Measurements from ENCODE around the gene ATG2A. TPM values are rescaled to one million over a fixed set of nuclear protein-coding genes. Genes with fewer than 3 reads are reported as not detected.

ATG2A gene
- total RNA-seq, 1 donor from 2014 or later = 28.7 TPM

DNA sequence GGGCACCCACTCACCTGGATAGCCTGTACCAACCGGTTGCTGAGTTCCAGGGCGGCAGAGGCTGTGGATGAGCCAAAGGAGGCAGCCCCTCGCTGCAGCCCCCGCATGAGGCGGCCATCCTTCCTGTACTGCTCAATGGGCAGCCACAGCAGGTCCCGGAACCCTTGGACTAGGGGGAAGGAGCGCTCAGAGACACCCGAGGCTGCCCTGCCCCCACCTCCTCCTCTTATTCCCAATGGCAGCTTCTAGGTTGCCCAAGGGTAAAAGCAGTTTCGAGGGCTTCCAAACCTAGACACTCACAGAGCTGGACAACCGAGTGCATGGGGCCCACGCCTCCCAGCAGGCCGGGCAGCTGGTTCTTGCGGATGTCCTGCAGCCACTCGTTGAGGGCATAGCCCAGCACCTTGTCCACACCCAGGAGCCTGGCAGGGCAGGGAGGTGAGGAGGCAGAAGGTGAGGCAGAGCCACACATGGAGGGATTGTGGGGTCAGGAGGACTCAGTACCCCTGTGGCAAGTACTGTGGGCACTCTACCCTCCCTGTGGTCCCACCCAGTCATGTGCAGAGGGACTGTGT, 20.5 kb downstream of the ATG2A start:
- peaks cover 1% of the 10 kb centered on the region for H3K4me1 Mint-ChIP-seq (ENCODE audit: unreplicated experiment)
- peaks cover 18% of the 10 kb centered on the region for H3K36me3 Mint-ChIP-seq (ENCODE audit: unreplicated experiment)
- H3K4me3 Mint-ChIP-seq (ENCODE audit: unreplicated experiment) = no peak overlapping the region
- no peaks in the 10 kb centered on the region for H3K9me3 Mint-ChIP-seq (ENCODE audit: unreplicated experiment)
- no peak overlapping the region for H3K27ac Mint-ChIP-seq (ENCODE audit: unreplicated experiment)
- DNase-seq (ENCODE audit: extremely low spot score, unreplicated experiment) = no peak
- TF ChIP-seq CTCF (IDR thresholded peaks at IDR 0.05) = no peak
- no peaks in the 10 kb centered on the region for H3K27me3 Mint-ChIP-seq (ENCODE audit: unreplicated experiment)

- H3K9me3 Mint-ChIP-seq (ENCODE audit: unreplicated experiment) = no peaks in the 10 kb centered on the region
- no peak for DNase-seq (ENCODE audit: extremely low spot score, unreplicated experiment)
- H3K27ac Mint-ChIP-seq (ENCODE audit: unreplicated experiment) = no peak overlapping the region
- H3K4me3 Mint-ChIP-seq (ENCODE audit: unreplicated experiment) = no peak overlapping the region
- H3K36me3 Mint-ChIP-seq (ENCODE audit: unreplicated experiment) = peaks cover 11% of the 10 kb centered on the region
- no peaks in the 10 kb centered on the region for H3K27me3 Mint-ChIP-seq (ENCODE audit: unreplicated experiment)
- H3K4me1 Mint-ChIP-seq (ENCODE audit: unreplicated experiment) = peaks cover 1% of the 10 kb centered on the region
- TF ChIP-seq CTCF (IDR thresholded peaks at IDR 0.05) = no peak
These were observed 22.1 kb downstream of the ATG2A start for GRCh38 chr11:64894812-64895452.

DNA sequence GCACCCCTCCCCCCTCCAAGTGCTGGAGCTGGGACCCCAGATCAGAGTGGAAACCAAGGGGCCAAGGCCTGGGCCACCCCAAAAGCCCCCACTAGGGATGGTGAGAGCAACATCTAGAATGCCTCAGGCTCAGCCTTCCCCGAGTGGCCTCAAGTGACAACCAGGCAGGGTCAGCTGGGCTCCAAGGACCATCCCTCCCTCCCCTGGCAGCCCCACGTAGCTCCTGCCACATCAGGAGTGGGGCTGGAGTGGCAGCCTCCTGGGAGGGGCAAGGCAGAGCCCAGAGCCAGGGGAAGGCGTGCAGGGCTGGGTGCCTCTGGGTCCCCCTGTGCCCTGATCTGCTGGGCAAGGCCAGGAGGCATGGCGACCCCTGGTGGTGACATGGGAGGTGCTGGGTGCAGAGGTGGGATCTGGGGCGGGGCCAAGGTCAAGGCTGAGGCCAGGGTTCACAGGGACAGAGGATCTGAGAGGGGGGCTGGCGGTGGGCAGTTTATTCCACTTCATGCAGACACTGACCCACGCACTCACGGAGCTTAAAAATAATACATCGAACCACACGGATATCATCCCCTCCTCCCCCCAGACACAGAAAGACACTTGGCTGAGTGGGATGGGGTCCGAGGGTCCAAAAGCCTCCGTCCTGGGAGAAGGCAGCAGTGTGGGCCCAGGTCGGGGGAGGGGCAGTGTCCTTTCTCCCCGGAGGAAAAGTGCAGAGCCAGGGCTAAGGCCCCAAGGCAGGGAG, 22.8 kb downstream of the ATG2A start:
- no peaks in the 10 kb centered on the region for H3K9me3 Mint-ChIP-seq (ENCODE audit: unreplicated experiment)

GRCh38 chr11:64893194-64894069, 23.6 kb downstream of the ATG2A start:
- H3K4me1 Mint-ChIP-seq (ENCODE audit: unreplicated experiment) = peaks cover 1% of the 10 kb centered on the region
- TF ChIP-seq CTCF (IDR thresholded peaks at IDR 0.05) = no peak
- H3K27me3 Mint-ChIP-seq (ENCODE audit: unreplicated experiment) = no peaks in the 10 kb centered on the region
- no peak for DNase-seq (ENCODE audit: extremely low spot score, unreplicated experiment)
- H3K4me3 Mint-ChIP-seq (ENCODE audit: unreplicated experiment) = no peak overlapping the region
- H3K9me3 Mint-ChIP-seq (ENCODE audit: unreplicated experiment) = no peaks in the 10 kb centered on the region
- no peak overlapping the region for H3K27ac Mint-ChIP-seq (ENCODE audit: unreplicated experiment)
- peaks cover 2% of the 10 kb centered on the region for H3K36me3 Mint-ChIP-seq (ENCODE audit: unreplicated experiment)

More for the DNA sequence above, 22.8 kb downstream of the ATG2A start:
- peaks cover 6% of the 10 kb centered on the region for H3K36me3 Mint-ChIP-seq (ENCODE audit: unreplicated experiment)
- H3K4me1 Mint-ChIP-seq (ENCODE audit: unreplicated experiment) = peaks cover 1% of the 10 kb centered on the region
- H3K27ac Mint-ChIP-seq (ENCODE audit: unreplicated experiment) = no peak overlapping the region
- DNase-seq (ENCODE audit: extremely low spot score, unreplicated experiment) = peak; percentile 92
- no peaks in the 10 kb centered on the region for H3K27me3 Mint-ChIP-seq (ENCODE audit: unreplicated experiment)
- peak; percentile 81 for TF ChIP-seq CTCF (IDR thresholded peaks at IDR 0.05)
- H3K4me3 Mint-ChIP-seq (ENCODE audit: unreplicated experiment) = no peak overlapping the region
